ENCODE data around the gene MS4A4E. TPM values are rescaled to one million over a fixed set of nuclear protein-coding genes. Genes with fewer than 3 reads are reported as not detected.

MS4A4E gene
- total RNA-seq, 1 experiment from 2014 or later = not detected

- peaks cover 18% of the 10 kb centered on the region for H3K4me1 Mint-ChIP-seq
- ChIA-PET CTCF (no interaction called here), POLR2A (no interaction called here)
- no peaks in the 10 kb centered on the region for H3K27me3 Mint-ChIP-seq (ENCODE audit: low read depth)
- H3K9me3 Mint-ChIP-seq = peaks cover 14% of the 10 kb centered on the region
- no peak for TF ChIP-seq CTCF (IDR thresholded peaks at IDR 0.05)
- TF ChIP-seq ATF2 (CRISPR knock-in tag; IDR thresholded peaks at IDR 0.05; ENCODE audit: borderline replicate concordance, low read depth) = no peak
- no peak for TF ChIP-seq JUN (CRISPR knock-in tag; IDR thresholded peaks at IDR 0.05)
- TF ChIP-seq OVOL2 (CRISPR knock-in tag; IDR thresholded peaks at IDR 0.05; ENCODE audit: borderline replicate concordance) = no peak
- TF ChIP-seq ZNF219 (CRISPR knock-in tag; IDR thresholded peaks at IDR 0.05; ENCODE audit: borderline replicate concordance) = no peak
- TF ChIP-seq NR1H2 (CRISPR knock-in tag; IDR thresholded peaks at IDR 0.05) = no peak
- no peak for TF ChIP-seq NFE2L1 (CRISPR knock-in tag; IDR thresholded peaks at IDR 0.05)
- no peak for TF ChIP-seq E2F4 (CRISPR knock-in tag; IDR thresholded peaks at IDR 0.05; ENCODE audit: borderline replicate concordance, low read depth)
- no peak overlapping the region for H3K27ac Mint-ChIP-seq
- no peak for ATAC-seq
- no peak overlapping the region for H3K4me3 Mint-ChIP-seq
- DNase-seq (ENCODE audit: low spot score) = no peak
- H3K36me3 Mint-ChIP-seq = peaks cover 10% of the 10 kb centered on the region
Measured at GRCh38 chr11:60206616-60207015, 36.3 kb downstream of the MS4A4E start.

DNA sequence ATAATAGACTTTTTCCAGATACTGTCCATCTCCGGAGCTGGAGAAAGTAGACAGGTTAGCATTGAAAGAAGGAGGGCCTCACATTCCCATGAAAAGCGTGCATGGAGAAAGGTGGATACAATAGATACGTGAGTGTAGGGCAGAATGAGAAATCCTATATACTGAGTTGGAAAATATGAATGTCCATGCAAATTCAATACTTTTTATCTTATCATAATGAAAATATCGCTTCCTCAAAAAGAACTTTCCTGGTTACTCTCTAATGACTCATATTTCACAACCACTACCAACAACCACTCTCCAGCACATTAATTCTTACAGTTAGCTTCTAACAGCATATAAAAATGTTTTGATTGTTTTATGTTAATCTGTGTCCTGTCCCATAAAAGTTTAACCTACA is 38.0 kb downstream of the MS4A4E start:
- Mint-ChIP-seq H3K4me3 (no peak overlapping the region), H3K27ac (no peak overlapping the region), H3K27me3 (ENCODE audit: low read depth) (no peaks in the 10 kb centered on the region), H3K9me3 (peaks cover 14% of the 10 kb centered on the region), H3K36me3 (peaks cover 10% of the 10 kb centered on the region), H3K4me1 (peaks cover 18% of the 10 kb centered on the region)
- DNase-seq (ENCODE audit: low spot score) = no peak
- ChIA-PET CTCF (no interaction called here), POLR2A (interaction anchor here (0.7 kb wide), 1 partner anchor 60 kb away, joined by 3 read pairs; no protein-coding TSS in a partner anchor)
- no peak for ATAC-seq
- TF ChIP-seq ZNF138 (CRISPR knock-in tag; conservative IDR thresholded peaks at IDR 0.05) (no peak), AFF4 (CRISPR knock-in tag; IDR thresholded peaks at IDR 0.05; ENCODE audit: borderline replicate concordance) (no peak), ZMAT4 (CRISPR knock-in tag; IDR thresholded peaks at IDR 0.05) (no peak), ATF3 (CRISPR knock-in tag; conservative IDR thresholded peaks at IDR 0.05) (no peak), MYBL2 (CRISPR knock-in tag; IDR thresholded peaks at IDR 0.05) (no peak), PRRX2 (CRISPR knock-in tag; IDR thresholded peaks at IDR 0.05) (no peak)
- TF ChIP-seq, protein P1, sequence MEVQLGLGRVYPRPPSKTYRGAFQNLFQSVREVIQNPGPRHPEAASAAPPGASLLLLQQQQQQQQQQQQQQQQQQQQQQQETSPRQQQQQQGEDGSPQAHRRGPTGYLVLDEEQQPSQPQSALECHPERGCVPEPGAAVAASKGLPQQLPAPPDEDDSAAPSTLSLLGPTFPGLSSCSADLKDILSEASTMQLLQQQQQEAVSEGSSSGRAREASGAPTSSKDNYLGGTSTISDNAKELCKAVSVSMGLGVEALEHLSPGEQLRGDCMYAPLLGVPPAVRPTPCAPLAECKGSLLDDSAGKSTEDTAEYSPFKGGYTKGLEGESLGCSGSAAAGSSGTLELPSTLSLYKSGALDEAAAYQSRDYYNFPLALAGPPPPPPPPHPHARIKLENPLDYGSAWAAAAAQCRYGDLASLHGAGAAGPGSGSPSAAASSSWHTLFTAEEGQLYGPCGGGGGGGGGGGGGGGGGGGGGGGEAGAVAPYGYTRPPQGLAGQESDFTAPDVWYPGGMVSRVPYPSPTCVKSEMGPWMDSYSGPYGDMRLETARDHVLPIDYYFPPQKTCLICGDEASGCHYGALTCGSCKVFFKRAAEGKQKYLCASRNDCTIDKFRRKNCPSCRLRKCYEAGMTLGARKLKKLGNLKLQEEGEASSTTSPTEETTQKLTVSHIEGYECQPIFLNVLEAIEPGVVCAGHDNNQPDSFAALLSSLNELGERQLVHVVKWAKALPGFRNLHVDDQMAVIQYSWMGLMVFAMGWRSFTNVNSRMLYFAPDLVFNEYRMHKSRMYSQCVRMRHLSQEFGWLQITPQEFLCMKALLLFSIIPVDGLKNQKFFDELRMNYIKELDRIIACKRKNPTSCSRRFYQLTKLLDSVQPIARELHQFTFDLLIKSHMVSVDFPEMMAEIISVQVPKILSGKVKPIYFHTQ (CRISPR knock-in tag; IDR thresholded peaks at IDR 0.05) = no peak
- TF ChIP-seq, protein P2, sequence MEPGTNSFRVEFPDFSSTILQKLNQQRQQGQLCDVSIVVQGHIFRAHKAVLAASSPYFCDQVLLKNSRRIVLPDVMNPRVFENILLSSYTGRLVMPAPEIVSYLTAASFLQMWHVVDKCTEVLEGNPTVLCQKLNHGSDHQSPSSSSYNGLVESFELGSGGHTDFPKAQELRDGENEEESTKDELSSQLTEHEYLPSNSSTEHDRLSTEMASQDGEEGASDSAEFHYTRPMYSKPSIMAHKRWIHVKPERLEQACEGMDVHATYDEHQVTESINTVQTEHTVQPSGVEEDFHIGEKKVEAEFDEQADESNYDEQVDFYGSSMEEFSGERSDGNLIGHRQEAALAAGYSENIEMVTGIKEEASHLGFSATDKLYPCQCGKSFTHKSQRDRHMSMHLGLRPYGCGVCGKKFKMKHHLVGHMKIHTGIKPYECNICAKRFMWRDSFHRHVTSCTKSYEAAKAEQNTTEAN (CRISPR knock-in tag; IDR thresholded peaks at IDR 0.05) = no peak
- TF ChIP-seq, protein P3, sequence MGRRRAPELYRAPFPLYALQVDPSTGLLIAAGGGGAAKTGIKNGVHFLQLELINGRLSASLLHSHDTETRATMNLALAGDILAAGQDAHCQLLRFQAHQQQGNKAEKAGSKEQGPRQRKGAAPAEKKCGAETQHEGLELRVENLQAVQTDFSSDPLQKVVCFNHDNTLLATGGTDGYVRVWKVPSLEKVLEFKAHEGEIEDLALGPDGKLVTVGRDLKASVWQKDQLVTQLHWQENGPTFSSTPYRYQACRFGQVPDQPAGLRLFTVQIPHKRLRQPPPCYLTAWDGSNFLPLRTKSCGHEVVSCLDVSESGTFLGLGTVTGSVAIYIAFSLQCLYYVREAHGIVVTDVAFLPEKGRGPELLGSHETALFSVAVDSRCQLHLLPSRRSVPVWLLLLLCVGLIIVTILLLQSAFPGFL (CRISPR knock-in tag; IDR thresholded peaks at IDR 0.05; ENCODE audit: borderline replicate concordance) = no peak
- TF ChIP-seq, protein P4, sequence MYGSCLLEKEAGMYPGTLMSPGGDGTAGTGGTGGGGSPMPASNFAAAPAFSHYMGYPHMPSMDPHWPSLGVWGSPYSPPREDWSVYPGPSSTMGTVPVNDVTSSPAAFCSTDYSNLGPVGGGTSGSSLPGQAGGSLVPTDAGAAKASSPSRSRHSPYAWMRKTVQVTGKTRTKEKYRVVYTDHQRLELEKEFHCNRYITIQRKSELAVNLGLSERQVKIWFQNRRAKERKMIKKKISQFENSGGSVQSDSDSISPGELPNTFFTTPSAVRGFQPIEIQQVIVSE (CRISPR knock-in tag; IDR thresholded peaks at IDR 0.05; ENCODE audit: borderline replicate concordance) = no peak
